Activated T-cell treated with anti-CD3 and anti-CD28 coated beads, Interleukin-2, amount 50 U/mL, for 48 hours (primary cell): Measurements from ENCODE around the gene SESN1.
"Not testable (repeated sequence)": the region's sequence is repeated elsewhere in the genome, so short reads cannot be mapped to it uniquely, and the experiment has no call there.

Experiments used
- DNase-seq, 2 experiments: peaks; one replicate each; pipeline ENCODE4 v3.0.0-alpha.2; 2020

SESN1 gene

GRCh38 chr6:109094416-109095035, at the start of gene SESN1:
SESN1 (minus strand) TSS chr6:109094846; CDS start chr6:109094073, 773 bp downstream.
- peak; percentile 88 to 91 for DNase-seq

GRCh38 chr6:109143191-109143590, 48.5 kb upstream of the SESN1 start:
- no peak for DNase-seq

GRCh38 chr6:109142067-109142466, 47.4 kb upstream of the SESN1 start:
- DNase-seq = not testable (repeated sequence)

- DNase-seq = no peak
Observed at GRCh38 chr6:109139109-109139508, 44.5 kb upstream of the SESN1 start.

DNA sequence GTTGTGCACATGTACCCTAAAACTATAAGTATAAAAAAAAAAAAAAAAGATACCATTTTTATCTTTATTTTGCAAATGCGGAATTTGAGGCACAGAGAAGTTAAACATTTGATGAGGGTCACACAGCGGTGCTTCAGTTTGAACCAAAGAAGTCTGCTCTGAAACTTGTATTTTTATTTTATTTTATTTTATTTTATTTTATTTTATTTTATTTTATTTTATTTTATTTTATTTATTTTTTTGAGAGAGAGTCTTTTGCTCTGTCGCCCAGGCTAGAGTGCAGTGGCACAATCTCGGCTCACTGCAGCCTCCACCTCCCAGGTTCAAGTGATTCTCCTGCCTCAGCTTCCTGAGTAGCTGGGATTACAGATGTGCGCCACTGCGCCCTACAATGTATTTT, 41.9 kb upstream of the SESN1 start:
- DNase-seq = not testable (repeated sequence)

DNA sequence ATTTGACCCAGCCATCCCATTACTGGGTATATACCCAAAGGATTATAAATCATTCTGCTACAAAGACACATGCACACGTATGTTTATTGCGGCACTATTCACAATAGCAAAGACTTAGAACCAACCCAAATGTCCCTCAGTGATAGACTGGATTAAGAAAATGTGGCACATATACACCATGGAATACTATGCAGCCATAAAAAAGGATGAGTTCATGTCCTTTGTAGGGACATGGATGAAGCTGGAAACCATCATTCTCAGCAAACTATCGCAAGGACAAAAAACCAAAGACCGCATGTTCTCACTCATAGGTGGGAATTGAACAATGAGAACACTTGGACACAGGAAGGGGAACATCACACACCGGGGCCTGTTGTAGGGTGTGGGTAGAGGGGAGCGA, 41.4 kb upstream of the SESN1 start:
- DNase-seq = not testable (repeated sequence)

GRCh38 chr6:109135600-109135999, 41.0 kb upstream of the SESN1 start:
- not testable (repeated sequence) for DNase-seq

DNA sequence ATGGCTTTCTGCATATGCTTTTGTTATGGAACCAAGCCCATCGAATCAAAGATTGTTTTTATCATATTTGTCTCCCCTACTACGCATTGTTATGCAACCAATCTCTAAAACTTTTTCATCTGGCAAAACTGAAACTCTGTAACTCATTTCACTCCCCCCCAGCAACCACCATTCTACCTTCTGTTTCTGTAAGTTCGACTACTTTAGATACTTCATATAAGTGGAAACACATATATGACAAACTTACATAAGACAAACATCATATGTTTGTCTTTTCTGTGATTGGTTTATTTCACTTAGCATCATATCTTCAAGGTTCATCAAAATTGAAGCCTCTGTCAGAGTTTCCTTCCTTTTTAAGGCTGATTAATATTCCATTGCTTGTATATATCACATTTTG, 35.4 kb upstream of the SESN1 start:
- DNase-seq = no peak

DNA sequence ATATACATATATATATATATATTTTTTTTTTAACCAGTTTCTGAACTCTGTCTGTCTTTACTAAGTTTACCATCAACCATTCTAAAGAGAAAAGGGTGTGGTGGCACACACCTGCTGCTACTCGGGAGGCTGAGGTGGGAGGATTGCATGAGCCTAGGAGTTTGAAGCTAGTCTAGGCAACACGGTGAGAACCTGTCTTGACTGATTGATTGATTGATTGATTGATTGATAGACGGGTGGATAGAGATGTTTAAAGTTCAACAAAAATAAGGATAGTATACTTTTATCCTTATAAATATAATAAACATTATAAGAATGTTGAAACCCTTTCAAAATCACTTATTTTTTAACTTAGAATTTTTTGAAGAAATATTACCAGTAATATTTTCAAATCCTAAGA, 30.9 kb upstream of the SESN1 start:
- DNase-seq = no peak

- DNase-seq = no peak
Observed at GRCh38 chr6:109124219-109124618, 29.6 kb upstream of the SESN1 start.

- DNase-seq = no peak
Observed at GRCh38 chr6:109121411-109121810, 26.8 kb upstream of the SESN1 start.

- no peak for DNase-seq
Observed at GRCh38 chr6:109118871-109119354, 24.3 kb upstream of the SESN1 start.

GRCh38 chr6:109118337-109118736, 23.7 kb upstream of the SESN1 start:
- DNase-seq = no peak

- no peak for DNase-seq
Observed at GRCh38 chr6:109117346-109118035, 22.8 kb upstream of the SESN1 start.

GRCh38 chr6:109112663-109113062, 18.0 kb upstream of the SESN1 start:
- DNase-seq = not testable (repeated sequence)

- not testable (repeated sequence) for DNase-seq
Observed at GRCh38 chr6:109109663-109110062, 15.0 kb upstream of the SESN1 start.

DNA sequence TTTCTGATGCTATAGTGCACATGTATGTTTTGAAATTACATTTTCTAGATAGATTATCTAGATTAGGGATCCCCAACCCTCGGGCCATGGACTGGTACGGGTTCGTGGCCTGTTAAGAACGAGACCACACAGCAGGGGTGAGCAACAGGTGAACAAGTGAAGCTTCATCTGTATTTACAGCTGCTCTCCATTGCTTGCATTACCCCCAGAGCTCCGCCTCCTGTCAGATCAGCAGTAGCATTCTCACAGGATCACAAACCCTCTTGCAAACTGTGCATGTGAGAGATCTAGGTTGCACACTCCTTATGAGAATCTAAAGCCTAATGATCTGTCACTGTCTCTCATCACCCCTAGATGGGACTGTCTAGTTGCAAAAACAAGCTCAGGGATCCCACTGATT, 11.0 kb upstream of the SESN1 start:
- DNase-seq = no peak

- no peak for DNase-seq
Observed at GRCh38 chr6:109104512-109104911, 9.9 kb upstream of the SESN1 start.

- no peak for DNase-seq
Observed at GRCh38 chr6:109103942-109104341, 9.3 kb upstream of the SESN1 start.

- no peak for DNase-seq
Observed at GRCh38 chr6:109102762-109103161, 8.1 kb upstream of the SESN1 start.

- DNase-seq = no peak
Observed at GRCh38 chr6:109097661-109098060, 3.0 kb upstream of the SESN1 start.

DNA sequence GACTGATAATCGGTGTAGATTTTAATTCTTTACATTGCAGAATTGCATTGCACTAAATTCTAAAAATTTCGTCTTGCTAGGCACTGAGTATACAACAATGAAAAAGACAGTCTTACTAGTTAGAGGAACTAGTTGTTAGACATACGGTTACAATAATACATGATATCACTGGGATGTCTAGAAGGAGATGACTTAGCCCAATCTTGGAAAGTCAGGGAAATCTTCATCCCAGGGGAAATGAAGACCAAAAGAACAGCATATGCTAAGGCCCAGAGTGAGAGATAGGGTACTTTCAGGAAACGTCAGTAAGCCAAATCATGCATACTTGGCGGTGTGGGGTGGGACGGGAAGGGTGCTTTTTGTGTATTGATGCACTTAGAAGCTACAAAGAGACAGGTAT, 1.6 kb upstream of the SESN1 start:
- no peak for DNase-seq

GRCh38 chr6:109095835-109096084, 1.1 kb upstream of the SESN1 start:
- no peak for DNase-seq

GRCh38 chr6:109095036-109095834, 589 bp upstream of the SESN1 start, which contains the start of gene CEP57L1:
CEP57L1 (plus strand) TSS chr6:109095507; CDS start chr6:109145222, 49,715 bp downstream.
- DNase-seq = peak; percentile 95 to 96
